Lung (tissue), 12 donors: Measurements from ENCODE around the gene TRABD2A. TPM values are rescaled to one million over a fixed set of nuclear protein-coding genes. Genes with fewer than 3 reads are reported as not detected.
A peak's percentile ranks its signal among the peaks of the same experiment; 100 is the strongest.

ENCODE experiments used
- ATAC-seq: fragments of 200-7000 bp; cut with Tn5 transposase; one replicate; pipeline ENCODE4 v1.9.1; 2020; ENCODE audit warnings: moderate number of reproducible peaks; ENCODE audit not compliant: insufficient read depth, low FRiP score
- DNase-seq, 3 donors: peaks; one replicate each; pipeline ENCODE4 v3.0.0-alpha.2; 2013 to 2017
- H3K27ac ChIP-seq, 2 donors: one replicate each; pipeline ENCODE4 v1.5.1; 2013; ENCODE audit warnings: mild to moderate bottlenecking in 2 of 2, moderate library complexity in 2 of 2, control low read depth in 1 of 2, inconsistent platforms in 1 of 2, low read depth in 1 of 2, low read length in 1 of 2
- H3K27me3 ChIP-seq, 3 donors: one replicate each; pipeline ENCODE4 v1.5.1; 2013; ENCODE audit warnings: low read length in 2 of 3; ENCODE audit not compliant: control insufficient read depth in 3 of 3, insufficient read depth in 3 of 3
- H3K36me3 ChIP-seq, 4 donors: one replicate each; pipeline ENCODE4 v1.5.1; 2013; ENCODE audit warnings: low read length in 4 of 4, mild to moderate bottlenecking in 1 of 4, moderate library complexity in 1 of 4; ENCODE audit not compliant: control insufficient read depth in 4 of 4, insufficient read depth in 4 of 4
- H3K4me1 ChIP-seq, 5 donors: one replicate each; pipeline ENCODE4 v1.5.1; 2013; ENCODE audit warnings: low read length in 5 of 5, mild to moderate bottlenecking in 2 of 5, moderate library complexity in 1 of 5; ENCODE audit not compliant: control insufficient read depth in 5 of 5, insufficient read depth in 5 of 5
- H3K4me3 ChIP-seq: one replicate; pipeline ENCODE4 v1.5.1; 2013; ENCODE audit warnings: mild to moderate bottlenecking, control low read depth, moderate library complexity
- H3K9ac ChIP-seq, 2 donors: one replicate each; pipeline ENCODE4 v1.5.1; 2013; ENCODE audit warnings: low read length in 2 of 2, control low read depth in 1 of 2; ENCODE audit not compliant: insufficient read depth in 1 of 2
- H3K9me3 ChIP-seq, 4 donors: one replicate each; pipeline ENCODE4 v1.5.1; 2013; ENCODE audit warnings: low read length in 3 of 4, mild to moderate bottlenecking in 1 of 4, moderate library complexity in 1 of 4; ENCODE audit not compliant: control insufficient read depth in 4 of 4, insufficient read depth in 3 of 4
- CTCF ChIP-seq: IDR thresholded peaks from 2 replicates; pipeline ENCODE4 v1.5.1; 2012; ENCODE audit warnings: mild to moderate bottlenecking; ENCODE audit errors: control extremely low read depth, extremely low read depth
- WGBS, 2 donors: extraction: QIAGEN DNeasy Blood & Tissue Kit; methylation state at CpG; one replicate each; pipeline ENCODE4 v1.1.7; 2013; 5-methylcytosine and 5-hydroxymethylcytosine counted together
- polyA plus RNA-seq, 2 donors: library from polyadenylated mRNA; stranded (reverse); fragments of 200-250 nt; gene quantifications; one replicate each; pipeline ENCODE4 v1.2.1, GENCODE V29; 2013
- total RNA-seq, 2 donors: library from RNA; depleted of rRNA in 1 of 2; stranded (reverse); fragments of >200 nt in 1 of 2; gene quantifications; one replicate each; pipeline ENCODE4 v1.2.1, GENCODE V29; 2014 to 2021
- donor health status: control.
- donor health status: control.
- donor health status: Bipolar disorder and iron deficiency.
- donor health status: healthy.
- donor health status: DM: yes; HTN: yes; CAD: no.

TRABD2A gene
- total and polyA plus RNA-seq, 4 donors, result 1.9 to 3.1 (median 2.3) TPM

GRCh38 chr2:84849271-84849952 lies 31.5 kb downstream of the TRABD2A start:
- 72 to 86% methylated on average over 8 of the region's 8 CpGs for WGBS, 2 donors
- no peak for ATAC-seq
- TF ChIP-seq CTCF, result no peak
- peak in 2 of 3 donors; percentile 20 to 25 for DNase-seq
- peaks cover 0 to 5% (median 0%) of the 10 kb centered on the region in 5 donors for H3K4me1 ChIP-seq
- H3K36me3 ChIP-seq, result no peaks in the 10 kb centered on the region
- H3K27ac ChIP-seq, result no peak overlapping the region
- H3K27me3 ChIP-seq, result peaks cover 0 to under 1% (median 0%) of the 10 kb centered on the region in 3 donors
- no peak overlapping the region for H3K9ac ChIP-seq
- no peak overlapping the region for H3K4me3 ChIP-seq
- H3K9me3 ChIP-seq, result no peaks in the 10 kb centered on the region

GRCh38 chr2:84847326-84848050 lies 33.4 kb downstream of the TRABD2A start:
- 75 to 79% methylated on average over 5 of the region's 5 CpGs for WGBS, 2 donors
- ATAC-seq (no peak), DNase-seq (no peak)
- H3K4me1 ChIP-seq, result peaks cover 0 to 5% (median 0%) of the 10 kb centered on the region in 5 donors
- H3K9ac ChIP-seq, result no peak overlapping the region
- H3K27ac ChIP-seq, result no peak overlapping the region
- H3K36me3 ChIP-seq, result no peaks in the 10 kb centered on the region
- H3K27me3 ChIP-seq, result no peaks in the 10 kb centered on the region
- no peak overlapping the region for H3K4me3 ChIP-seq
- H3K9me3 ChIP-seq, result no peaks in the 10 kb centered on the region
- no peak for TF ChIP-seq CTCF

GRCh38 chr2:84846741-84847142 lies 34.1 kb downstream of the TRABD2A start:
- Histone ChIP-seq H3K4me1 (peaks cover 0 to 5% (median 0%) of the 10 kb centered on the region in 5 donors), H3K36me3 (no peaks in the 10 kb centered on the region), H3K9me3 (no peaks in the 10 kb centered on the region), H3K27me3 (no peaks in the 10 kb centered on the region), H3K4me3 (no peak overlapping the region), H3K9ac (no peak overlapping the region), H3K27ac (peak overlapping the region in 1 of 2 donors; percentile 41)
- ATAC-seq (no peak), DNase-seq (no peak)
- no peak for TF ChIP-seq CTCF
- 88 to 91% methylated on average over 2 of the region's 2 CpGs for WGBS, 2 donors
